NT2/D1 (cell line): ENCODE results near the gene ADH1B.

Experiments
- SUZ12 ChIP-seq: IDR thresholded peaks from 2 replicates; pipeline ENCODE4 v1.6.1; 2011; ENCODE audit not compliant: insufficient read length, insufficient read depth; ENCODE audit errors: extremely low read depth
- YY1 ChIP-seq: IDR thresholded peaks from 2 replicates; pipeline ENCODE4 v1.6.1; 2011; ENCODE audit not compliant: insufficient read length, insufficient read depth

DNA sequence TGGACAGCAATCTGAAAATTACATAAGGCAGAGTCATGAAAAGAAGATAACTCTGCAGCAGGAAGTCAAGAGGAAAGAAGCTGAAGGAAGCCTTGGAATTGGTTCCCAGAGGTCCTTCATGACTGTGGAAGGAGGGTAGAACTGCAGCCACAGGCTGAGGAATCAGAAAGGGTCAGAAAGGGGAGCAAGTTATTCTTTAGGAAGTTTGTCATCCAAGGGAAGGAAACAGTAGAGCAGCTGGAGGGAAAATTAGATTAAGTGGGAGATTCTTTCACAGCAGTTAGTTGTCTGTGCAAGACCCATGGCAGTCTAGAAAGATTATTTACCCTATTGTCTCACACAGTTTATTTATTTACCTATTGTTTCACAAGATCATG is 40.7 kb upstream of the ADH1B start:
- no peak for TF ChIP-seq YY1
- no peak for TF ChIP-seq SUZ12
